GM23338 (cell line): ENCODE results near the gene SRMS. TPM values are rescaled to one million over a fixed set of nuclear protein-coding genes. Genes with fewer than 3 reads are reported as not detected.

Source experiments
- CREB1 ChIP-seq: fragments of 250-450 bp; sonication (Bioruptor Pico); IDR thresholded peaks from 2 replicates; pipeline ENCODE4 v1.5.0; 2020; ENCODE audit warnings: low read depth, mild to moderate bottlenecking, moderate library complexity
- ETS1 ChIP-seq: IDR thresholded peaks from 2 replicates; pipeline ENCODE4 v1.6.1; 2016; ENCODE audit warnings: antibody characterized with exemption
- EZH2phosphoT487 ChIP-seq: fragments of 200-600 bp; sonication (generic); IDR thresholded peaks from one replicate; pipeline ENCODE4 v1.8.1; 2018; ENCODE audit warnings: antibody characterized with exemption; ENCODE audit not compliant: unreplicated experiment
- NANOG ChIP-seq: IDR thresholded peaks from 2 replicates; pipeline ENCODE4 v1.6.1; 2016; ENCODE audit warnings: antibody characterized with exemption, borderline replicate concordance
- POLR2AphosphoS5 ChIP-seq: IDR thresholded peaks from 2 replicates; pipeline ENCODE4 v1.6.1; 2016; ENCODE audit warnings: antibody characterized with exemption, low read depth
- STAT1 ChIP-seq: IDR thresholded peaks from one replicate; pipeline ENCODE4 v1.6.1; 2016; ENCODE audit warnings: antibody characterized with exemption; ENCODE audit not compliant: unreplicated experiment
- ZNF114 ChIP-seq: fragments of 250-450 bp; sonication (Bioruptor Pico); IDR thresholded peaks from 2 replicates; pipeline ENCODE4 v1.5.0; 2020; ENCODE audit warnings: mild to moderate bottlenecking, moderate library complexity
- ZNF331 ChIP-seq: fragments of 250-450 bp; sonication (Bioruptor Pico); IDR thresholded peaks from 2 replicates; pipeline ENCODE4 v1.5.0; 2020; ENCODE audit warnings: low read depth, mild to moderate bottlenecking, moderate library complexity
- ZNF462 ChIP-seq: fragments of 250-450 bp; sonication (Bioruptor Pico); IDR thresholded peaks from 2 replicates; pipeline ENCODE4 v1.5.0; 2020; ENCODE audit warnings: mild to moderate bottlenecking, moderate library complexity
- polyA plus RNA-seq: library from polyadenylated mRNA; unstranded; fragments of >200 nt; fragmentation: Nextera tagmentation; extraction: Ambion mirVana; gene quantifications from 2 replicates; pipeline ENCODE4 v1.2.1, GENCODE V29; 2016
- total RNA-seq: library from RNA; depleted of rRNA; stranded (reverse); fragments of >200 nt; shearing (Covaris generic); gene quantifications from 2 replicates; pipeline ENCODE4 v1.2.3, GENCODE V29; 2014
- TF ChIP-seq, protein P1 (sequence below), 2 experiments: fragments of 200-600 bp in 1 of 2; sonication (generic) in 1 of 2; conservative IDR thresholded peaks; 2 replicates each; pipeline versions ENCODE4 v1.5.1 to v1.6.1; 2016 to 2017; ENCODE audit warnings: antibody characterized with exemption in 2 of 2, low read depth in 2 of 2, mild to moderate bottlenecking in 2 of 2, moderate library complexity in 1 of 2

The SRMS gene
- total and polyA plus RNA-seq, 2 experiments from 2014 or later, result 0.23 to 0.59 TPM

DNA sequence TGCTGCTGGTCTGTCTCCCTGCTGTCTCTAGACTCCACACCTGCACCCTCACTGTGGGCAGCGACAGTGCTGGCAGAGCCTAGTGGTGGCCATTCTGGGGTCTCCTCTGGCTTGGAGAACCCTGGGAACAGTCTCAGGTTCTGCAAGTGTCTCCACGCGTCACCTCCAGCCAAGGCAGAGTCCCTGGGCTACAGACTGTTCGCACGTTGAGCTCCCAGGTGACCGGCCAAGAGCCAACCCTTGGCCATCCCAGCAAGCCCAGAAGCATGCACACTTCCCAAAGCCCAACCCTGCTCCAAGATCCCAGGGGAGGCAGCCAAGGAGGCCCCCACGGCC lies 53.5 kb downstream of the SRMS start (continued):
- TF ChIP-seq ZNF462 (CRISPR knock-in tag), result no peak
- no peak for TF ChIP-seq CREB1 (CRISPR knock-in tag)
- TF ChIP-seq ETS1, result no peak
- TF ChIP-seq, protein P1, sequence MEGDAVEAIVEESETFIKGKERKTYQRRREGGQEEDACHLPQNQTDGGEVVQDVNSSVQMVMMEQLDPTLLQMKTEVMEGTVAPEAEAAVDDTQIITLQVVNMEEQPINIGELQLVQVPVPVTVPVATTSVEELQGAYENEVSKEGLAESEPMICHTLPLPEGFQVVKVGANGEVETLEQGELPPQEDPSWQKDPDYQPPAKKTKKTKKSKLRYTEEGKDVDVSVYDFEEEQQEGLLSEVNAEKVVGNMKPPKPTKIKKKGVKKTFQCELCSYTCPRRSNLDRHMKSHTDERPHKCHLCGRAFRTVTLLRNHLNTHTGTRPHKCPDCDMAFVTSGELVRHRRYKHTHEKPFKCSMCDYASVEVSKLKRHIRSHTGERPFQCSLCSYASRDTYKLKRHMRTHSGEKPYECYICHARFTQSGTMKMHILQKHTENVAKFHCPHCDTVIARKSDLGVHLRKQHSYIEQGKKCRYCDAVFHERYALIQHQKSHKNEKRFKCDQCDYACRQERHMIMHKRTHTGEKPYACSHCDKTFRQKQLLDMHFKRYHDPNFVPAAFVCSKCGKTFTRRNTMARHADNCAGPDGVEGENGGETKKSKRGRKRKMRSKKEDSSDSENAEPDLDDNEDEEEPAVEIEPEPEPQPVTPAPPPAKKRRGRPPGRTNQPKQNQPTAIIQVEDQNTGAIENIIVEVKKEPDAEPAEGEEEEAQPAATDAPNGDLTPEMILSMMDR (conservative IDR thresholded peaks at IDR 0.05; ENCODE audit: low read depth in 2 of 2), result no peak
- no peak for TF ChIP-seq STAT1
- no peak for TF ChIP-seq ZNF331
- no peak for TF ChIP-seq NANOG
- no peak for TF ChIP-seq EZH2phosphoT487
- TF ChIP-seq ZNF114 (CRISPR knock-in tag), result no peak
- no peak for TF ChIP-seq POLR2AphosphoS5
